Heart left ventricle (tissue), 16 donors: ENCODE data around the gene DCAF8. TPM values are rescaled to one million over a fixed set of nuclear protein-coding genes. Genes with fewer than 3 reads are reported as not detected.

Source experiments
- ATAC-seq, 4 donors: fragments of 200-7000 bp; cut with Tn5 transposase; one replicate each; pipeline ENCODE4 v1.9.1; 2020 to 2022; ENCODE audit warnings: moderate library complexity in 4 of 4, mild to moderate bottlenecking in 3 of 4, moderate number of reproducible peaks in 1 of 4
- DNase-seq, 5 donors: peaks; one replicate each; pipeline ENCODE4 v3.0.0-alpha.2; 2020
- H3K27ac ChIP-seq, 12 donors: fragments of 200-600 bp; sonication (generic) in 4 of 12; one replicate each; pipeline versions ENCODE4 v1.5.0 to v1.8.0; 2016 to 2022; ENCODE audit warnings: mild to moderate bottlenecking in 2 of 12
- H3K27me3 ChIP-seq, 9 donors: fragments of 200-600 bp; sonication (generic) in 2 of 9; one replicate each; pipeline versions ENCODE4 v1.5.1 to v1.8.0; 2016 to 2022; ENCODE audit warnings: mild to moderate bottlenecking in 3 of 9
- H3K36me3 ChIP-seq, 9 donors: fragments of 200-600 bp; sonication (generic) in 2 of 9; one replicate each; pipeline versions ENCODE4 v1.5.0 to v1.8.0; 2018 to 2022; ENCODE audit warnings: mild to moderate bottlenecking in 2 of 9
- H3K4me1 ChIP-seq, 12 donors: fragments of 200-600 bp; sonication (generic) in 4 of 12; one replicate each; pipeline versions ENCODE4 v1.5.0 to v1.8.0; 2016 to 2022; ENCODE audit warnings: mild to moderate bottlenecking in 3 of 12
- H3K4me3 ChIP-seq, 12 donors: fragments of 200-600 bp; sonication (generic) in 4 of 12; one replicate each; pipeline versions ENCODE4 v1.5.0 to v1.8.0; 2017 to 2022; ENCODE audit warnings: mild to moderate bottlenecking in 9 of 12, moderate library complexity in 4 of 12
- H3K9me3 ChIP-seq, 12 donors: fragments of 200-600 bp; sonication (generic) in 4 of 12; one replicate each; pipeline versions ENCODE4 v1.5.0 to v1.8.0; 2016 to 2022; ENCODE audit warnings: mild to moderate bottlenecking in 1 of 12
- CTCF ChIP-seq, 12 donors: fragments of 200-600 bp; sonication (generic) in 4 of 12; IDR thresholded peaks; one replicate each; pipeline versions ENCODE4 v1.5.0 to v1.8.0; 2018 to 2022; ENCODE audit warnings: antibody characterized with exemption in 12 of 12, mild to moderate bottlenecking in 5 of 12
- POLR2A ChIP-seq, 2 donors: fragments of 450-650 bp; IDR thresholded peaks; one replicate each; pipeline ENCODE4 v1.6.1; 2017; ENCODE audit warnings: antibody characterized with exemption in 2 of 2, mild to moderate bottlenecking in 2 of 2, moderate library complexity in 2 of 2
- WGBS, 4 donors: extraction: QIAGEN DNeasy Blood & Tissue Kit in 2 of 4; methylation state at CpG; one replicate each; pipeline versions ENCODE4 v1.1.5 to v1.1.7; 2013 to 2018; 5-methylcytosine and 5-hydroxymethylcytosine counted together
- intact Hi-C, 10 donors: fragments of 100-400 bp; cut with DNase I; formaldehyde crosslinking; loops; one replicate each; pipeline versions ENCODE4 v1.11.1 to v1.14.2; 2022
- polyA plus RNA-seq, 2 donors: library from polyadenylated mRNA; stranded (reverse); fragments of 200-250 nt; gene quantifications; one replicate each; pipeline ENCODE4 v1.2.3, GENCODE V29; 2013
- total RNA-seq, 9 donors: library from RNA; depleted of rRNA in 2 of 9; stranded (reverse); fragments of >200 nt in 2 of 9; fragmentation: NEBNext Ultra II Directional in 3 of 9; extraction: Animal tissue kit (Norgen Biotek cat#: 25700) in 3 of 9; gene quantifications; one replicate each; pipeline versions ENCODE4 v1.1.0 to v1.2.4, GENCODE V29; 2016 to 2023
- donor health status: ischemic (EF 13 %, LVEDD 7.1; RV severe dilation, severe dysfunction).
- donor health status: healthy with polysubstance abuse.
- donor health status: DM: no; HTN: yes; CAD: no.
- donor health status: DM: no; HTN: no; CAD: no.
- donor health status: ischemic (EF 25% LVEDD 6.9; RV normal size, moderate dysfunction).
- donor health status: ischemic (EF 25% LVEDD 5.7; RV mildly dilated, moderate dysfunction).
- donor health status: healthy.
- donor health status: DM: yes; HTN: yes; CAD: no.
- donor health status: ischemic (EF 35%, LVEDD 5.7; RV mildly dilated, moderate dysfunction).
- donor health status: nonischemic (EF 11% LVEDD 7.7; RV severe dilation, severe dysfunction).
- donor health status: DM: yes; HTN: yes; CAD: no.
- donor health status: PGD.
- donor health status: ischemic (EF 29% LVEDD 5.4; RV normal size, mild dysfunction).
- donor health status: nonischemic (EF 23%, LVEDD 6.1; RV moderate dilation, normal function).

DCAF8 gene
- total and polyA plus RNA-seq, 11 donors: 78.4 to 161 (median 128) TPM

GRCh38 chr1:160277330-160277729, 15.0 kb upstream of the DCAF8 start:
- H3K27me3 ChIP-seq: no peaks in the 10 kb centered on the region
- WGBS, 4 donors: 54 to 62% (median 58%) methylated on average over 2 of the region's 2 CpGs
- TF ChIP-seq CTCF (IDR thresholded peaks at IDR 0.05): no peak
- TF ChIP-seq POLR2A (IDR thresholded peaks at IDR 0.05): no peak
- DNase-seq (no peak), ATAC-seq (no peak)
- H3K27ac ChIP-seq: no peak overlapping the region
- peaks cover 0 to 9% (median 0%) of the 10 kb centered on the region in 12 donors for H3K4me1 ChIP-seq
- intact Hi-C loops: no loop called here
- H3K36me3 ChIP-seq: peaks cover 2 to 70% (median 61%) of the 10 kb centered on the region in 9 donors
- no peaks in the 10 kb centered on the region for H3K9me3 ChIP-seq
- H3K4me3 ChIP-seq: no peak overlapping the region

GRCh38 chr1:160271025-160271424, 8.7 kb upstream of the DCAF8 start:
- H3K9me3 ChIP-seq: no peaks in the 10 kb centered on the region
- TF ChIP-seq CTCF (IDR thresholded peaks at IDR 0.05) (no peak), POLR2A (IDR thresholded peaks at IDR 0.05) (no peak)
- H3K36me3 ChIP-seq: peaks cover 0 to 6% (median under 1%) of the 10 kb centered on the region in 9 donors
- no peaks in the 10 kb centered on the region for H3K4me1 ChIP-seq
- no peak for DNase-seq
- no peak overlapping the region for H3K4me3 ChIP-seq
- no peaks in the 10 kb centered on the region for H3K27me3 ChIP-seq
- H3K27ac ChIP-seq: no peak overlapping the region
- intact Hi-C loops: no loop called here
- 74 to 100% (median 89%) methylated on average over 1 of the region's 1 CpG for WGBS, 4 donors
- ATAC-seq: no peak

- intact Hi-C loops: no loop called here
- DNase-seq: no peak
Measured at GRCh38 chr1:160267284-160267991, 5.1 kb upstream of the DCAF8 start.

More at GRCh38 chr1:160267284-160267991, 5.1 kb upstream of the DCAF8 start:
- H3K4me3 ChIP-seq: no peak overlapping the region
- TF ChIP-seq CTCF (IDR thresholded peaks at IDR 0.05): no peak
- TF ChIP-seq POLR2A (IDR thresholded peaks at IDR 0.05): no peak
- no peak overlapping the region for H3K27ac ChIP-seq
- H3K4me1 ChIP-seq: peaks cover 0 to 7% (median 2%) of the 10 kb centered on the region in 12 donors
- no peaks in the 10 kb centered on the region for H3K36me3 ChIP-seq
- WGBS, 4 donors: 73 to 89% (median 86%) methylated on average over 9 to 10 of the region's 10 CpGs
- ATAC-seq: no peak
- H3K9me3 ChIP-seq: no peaks in the 10 kb centered on the region
- no peaks in the 10 kb centered on the region for H3K27me3 ChIP-seq
